HG02973 (cell line): ENCODE results near the gene ACOXL.
A peak's percentile ranks its signal among the peaks of the same experiment; 100 is the strongest.

Source experiments
- ATAC-seq: cut with Tn5 transposase; IDR thresholded peaks from one replicate; pipeline ENCODE4 v1.9.1; 2021; ENCODE audit warnings: moderate library complexity; ENCODE audit not compliant: unreplicated experiment

Gene ACOXL

GRCh38 chr2:110790907-110791306 is 58.5 kb downstream of the ACOXL start:
- ATAC-seq = no peak

- no peak for ATAC-seq
Measured at GRCh38 chr2:110791435-110791834, 59.1 kb downstream of the ACOXL start.

DNA sequence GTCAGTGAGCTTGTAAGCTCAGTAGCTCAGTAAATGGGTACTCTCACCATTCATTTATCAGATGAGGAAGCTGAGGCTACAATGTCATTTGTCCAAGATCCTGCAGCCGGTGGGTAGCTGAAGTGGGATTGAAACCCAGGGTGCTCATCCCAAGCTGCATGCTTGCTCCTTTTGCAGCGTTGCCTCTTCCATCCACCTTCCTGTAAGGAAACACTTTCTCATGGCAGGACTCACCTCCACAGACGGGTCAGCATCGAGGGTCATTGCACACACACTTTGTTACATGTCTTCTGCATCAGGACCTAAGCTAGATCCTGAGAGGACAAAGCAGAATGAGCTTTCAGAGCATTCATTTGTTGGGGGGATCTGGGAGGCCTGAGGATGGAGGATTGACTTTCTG is 60.7 kb downstream of the ACOXL start:
- no peak for ATAC-seq

- ATAC-seq = no peak
Measured at GRCh38 chr2:110794390-110794789, 62.0 kb downstream of the ACOXL start.

- no peak for ATAC-seq
Measured at GRCh38 chr2:110794951-110795350, 62.6 kb downstream of the ACOXL start.

DNA sequence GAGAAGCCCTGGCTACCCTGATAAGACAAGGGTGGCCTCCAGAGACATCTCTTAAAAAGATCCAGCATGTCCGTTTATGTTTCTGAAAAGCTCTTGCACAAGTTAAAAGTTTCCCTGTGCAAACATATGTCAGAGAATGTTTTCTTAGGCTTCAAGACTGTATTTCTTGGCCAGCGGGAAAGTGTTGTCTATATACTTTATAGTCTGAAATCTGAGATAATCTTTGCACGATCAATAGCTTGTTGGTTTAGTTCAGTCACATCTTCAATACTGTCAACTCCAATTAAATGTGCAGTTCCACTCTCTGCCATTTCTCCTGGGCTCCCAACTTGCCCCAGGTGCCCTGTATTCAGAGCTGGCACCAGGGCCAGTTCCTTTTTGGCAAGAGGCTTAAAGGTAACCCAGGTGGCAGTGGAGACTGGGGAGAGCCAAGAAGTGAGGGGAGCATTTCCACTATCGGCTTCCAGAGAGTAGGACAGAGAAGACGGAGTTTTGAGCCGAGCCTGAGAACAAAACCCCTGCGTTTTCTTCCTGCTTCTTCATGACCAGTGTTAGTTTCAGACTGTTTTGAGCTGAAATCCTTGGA is 64.4 kb downstream of the ACOXL start:
- no peak for ATAC-seq

DNA sequence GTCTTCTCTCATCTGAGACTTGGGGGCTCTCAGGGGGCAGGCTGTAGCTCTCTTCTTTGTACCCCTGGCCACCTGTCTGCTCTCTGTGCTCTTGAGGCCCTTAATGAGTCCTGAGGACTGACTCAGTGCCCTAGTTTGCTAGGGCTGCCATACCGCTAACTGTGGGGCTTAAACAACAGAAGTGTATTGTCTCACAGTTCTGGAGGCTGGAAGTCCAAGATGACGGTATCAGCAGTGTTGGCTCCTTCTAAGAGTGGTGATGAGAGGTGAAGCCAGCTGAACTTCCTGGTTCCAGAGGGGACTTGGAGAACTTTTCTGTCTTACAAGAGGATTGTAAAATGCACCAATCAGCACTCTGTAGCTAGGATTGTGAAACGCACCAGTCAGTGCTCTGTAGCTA is 67.0 kb downstream of the ACOXL start:
- ATAC-seq = no peak

- no peak for ATAC-seq
Measured at GRCh38 chr2:110800611-110801402, 68.4 kb downstream of the ACOXL start.

DNA sequence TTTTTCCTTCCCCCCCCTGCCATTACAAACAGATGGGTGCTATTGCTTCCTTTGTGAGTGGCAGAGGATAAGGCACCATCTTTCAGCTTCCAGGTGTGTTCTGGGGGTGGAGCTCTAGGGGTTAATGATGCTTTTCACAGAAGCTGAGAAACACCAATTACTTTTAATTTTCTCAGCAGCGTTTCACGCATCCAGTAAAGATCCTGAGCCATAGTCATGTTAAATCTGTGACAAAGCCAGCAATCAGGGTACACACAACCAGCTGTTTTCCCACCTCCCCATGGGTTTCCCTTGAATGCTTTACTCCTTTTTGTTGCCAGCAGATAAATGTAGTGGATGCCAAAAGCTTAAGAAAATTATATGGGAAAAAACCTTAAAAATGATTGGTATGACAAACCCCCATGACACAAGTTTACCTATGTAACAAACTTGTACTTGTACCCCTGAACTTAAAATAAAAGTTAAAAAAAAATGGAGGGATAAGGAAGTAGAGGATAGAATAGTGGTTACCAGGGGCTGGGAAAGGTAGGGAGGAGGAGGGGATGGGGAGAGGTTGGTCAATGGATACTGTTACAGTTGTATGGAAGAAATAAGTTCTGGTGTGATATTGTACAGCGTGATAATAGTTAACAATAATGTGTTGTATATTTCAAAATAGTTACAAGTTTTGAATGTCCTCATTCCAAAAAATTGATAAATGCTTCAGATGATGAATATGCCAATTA is 70.0 kb downstream of the ACOXL start:
- ATAC-seq = no peak

DNA sequence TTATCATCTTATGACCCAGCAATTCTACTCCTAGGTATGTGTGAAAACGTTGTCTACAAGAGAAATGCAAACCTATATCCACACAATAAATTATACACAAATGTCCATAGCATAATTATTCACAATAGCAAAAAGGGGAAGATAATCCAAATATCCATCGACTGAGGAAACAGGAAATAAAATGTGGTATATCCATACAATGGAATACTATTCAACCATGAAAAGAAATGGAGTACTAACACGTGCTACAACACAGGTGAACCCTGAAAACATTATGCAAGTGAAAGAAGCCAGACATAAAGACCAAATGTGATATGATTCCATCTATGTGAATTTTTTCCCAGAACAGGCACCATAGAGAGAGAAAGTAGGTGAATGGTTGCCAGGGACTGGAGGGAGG is 72.1 kb downstream of the ACOXL start:
- ATAC-seq = no peak

DNA sequence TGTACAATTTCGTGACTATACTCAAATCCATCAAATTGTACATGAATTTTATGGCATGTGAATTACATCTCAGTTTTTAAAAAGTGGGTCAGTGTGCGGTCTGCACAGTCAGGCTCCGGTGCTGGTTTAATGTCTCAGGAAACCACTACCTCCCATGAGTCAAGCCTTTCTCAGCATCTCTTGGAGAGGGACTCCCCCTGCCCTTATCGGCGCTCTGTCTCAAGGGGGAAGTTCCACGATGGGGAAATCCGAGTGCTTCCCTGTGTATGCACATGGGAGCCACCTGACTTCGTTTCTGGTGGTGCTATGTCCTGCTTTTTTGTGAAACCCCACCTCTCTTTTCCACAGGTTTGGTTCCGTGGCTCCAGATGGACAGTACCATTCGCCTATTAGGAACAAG is 72.5 kb downstream of the ACOXL start:
- peak; percentile 71 for ATAC-seq

DNA sequence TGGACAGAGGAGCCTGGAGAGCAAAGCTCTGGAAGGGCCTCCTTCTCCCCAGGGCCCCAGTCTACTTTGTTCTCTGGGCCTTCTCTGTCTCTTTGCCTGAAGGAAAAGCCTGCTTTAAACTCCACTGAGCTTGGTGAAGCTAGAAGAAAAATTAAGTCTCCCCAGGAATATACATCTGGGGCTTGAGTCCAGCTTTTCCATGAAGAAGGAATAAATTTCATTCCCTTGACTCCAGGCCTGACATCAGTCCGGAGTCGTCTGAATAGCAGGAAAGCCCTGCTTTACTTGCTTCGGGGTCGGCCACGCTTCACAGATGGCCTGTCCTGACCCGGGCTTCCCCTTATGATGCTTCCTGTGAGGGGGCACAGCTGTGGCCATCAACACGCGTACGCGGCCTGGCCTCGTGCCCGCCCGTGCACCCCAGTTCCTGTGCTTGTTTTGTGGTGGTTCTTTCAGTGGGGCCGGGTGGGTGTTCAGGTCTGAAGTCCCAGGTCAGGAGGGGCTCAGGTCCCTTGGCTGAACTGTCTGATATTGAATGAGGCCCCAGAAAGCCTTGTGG is 73.6 kb downstream of the ACOXL start:
- no peak for ATAC-seq

DNA sequence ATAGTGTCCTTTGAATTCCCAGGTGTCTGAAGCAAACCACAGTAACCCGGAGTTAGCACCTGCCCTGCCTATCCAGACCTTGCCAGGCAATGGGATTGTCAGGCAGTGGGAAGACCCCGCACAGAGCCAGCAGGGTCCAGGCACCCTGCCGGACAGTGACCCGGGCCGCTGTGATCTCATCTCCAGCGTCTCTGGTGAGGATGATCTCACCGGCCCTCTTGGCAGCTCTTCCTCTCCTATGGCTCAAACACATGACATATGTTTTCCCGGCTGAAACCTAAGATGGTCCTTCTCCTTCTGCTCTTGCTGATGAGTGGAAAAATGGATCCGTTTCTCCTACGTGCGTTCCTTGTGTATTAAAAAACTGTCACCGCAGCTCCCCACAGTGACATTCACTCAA is 75.1 kb downstream of the ACOXL start:
- ATAC-seq = no peak

- no peak for ATAC-seq
Measured at GRCh38 chr2:110810404-110810803, 78.0 kb downstream of the ACOXL start.

DNA sequence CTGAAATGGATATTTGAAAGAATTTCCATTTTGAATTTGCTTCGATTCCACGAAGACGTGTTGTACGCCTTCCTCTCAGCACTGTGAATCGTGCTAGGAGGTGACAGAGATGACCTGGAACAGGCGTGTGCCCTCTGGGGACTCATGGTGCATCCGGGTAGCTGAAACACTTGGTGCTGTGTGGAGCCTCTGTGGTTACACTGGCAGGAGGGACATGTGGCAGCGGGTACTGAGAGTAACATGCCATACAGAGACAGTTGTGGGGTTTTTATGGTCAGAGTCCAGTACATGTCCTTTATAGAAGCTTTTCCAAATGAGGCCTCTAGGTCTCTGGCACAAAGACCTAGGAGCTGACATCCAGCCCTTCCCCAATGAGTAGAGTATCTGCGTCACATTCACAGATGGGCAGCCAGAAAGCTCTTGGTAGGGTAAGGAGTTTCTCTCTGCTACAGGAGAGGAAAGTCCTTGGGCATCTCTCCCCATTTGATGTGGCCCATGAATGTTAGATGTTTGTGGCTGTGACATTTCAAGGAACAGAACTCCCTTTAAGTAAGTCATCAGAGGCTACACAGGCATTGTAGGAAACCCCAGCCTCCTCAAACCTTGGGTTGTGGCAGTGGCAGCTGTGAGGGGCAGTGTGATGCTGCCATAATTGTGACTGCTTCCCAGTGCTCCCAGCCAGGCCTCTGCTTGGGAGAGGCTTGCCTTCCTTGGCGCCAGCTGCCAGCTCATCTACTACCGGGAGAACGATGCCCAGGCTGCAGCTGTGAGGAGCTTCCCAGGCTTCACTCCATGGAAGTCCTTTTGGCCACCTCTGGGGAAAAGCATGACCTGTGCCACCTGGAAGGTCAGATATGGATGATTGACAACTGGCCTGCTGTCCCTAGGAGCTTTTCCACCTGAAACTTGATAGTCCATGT is 80.6 kb downstream of the ACOXL start:
- no peak for ATAC-seq

DNA sequence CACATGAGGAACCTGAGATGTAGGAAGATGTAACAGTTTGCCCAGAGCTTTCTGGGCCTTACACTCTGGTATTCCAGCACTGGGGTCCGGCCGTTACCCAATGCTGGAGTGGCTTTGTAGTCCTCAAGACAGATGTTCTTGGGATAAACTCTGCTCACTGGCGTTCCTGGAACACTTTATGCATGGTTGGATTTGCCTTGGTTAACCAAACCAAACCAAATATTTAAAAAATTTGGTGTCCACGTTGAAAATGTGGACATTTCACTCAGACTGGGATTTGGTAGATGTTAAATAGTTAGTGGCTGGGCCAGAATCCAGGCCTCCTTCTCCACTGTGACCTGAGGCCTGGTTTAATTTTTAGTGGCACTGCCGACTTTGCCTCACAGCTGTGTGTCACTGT is 81.5 kb downstream of the ACOXL start:
- ATAC-seq = no peak

DNA sequence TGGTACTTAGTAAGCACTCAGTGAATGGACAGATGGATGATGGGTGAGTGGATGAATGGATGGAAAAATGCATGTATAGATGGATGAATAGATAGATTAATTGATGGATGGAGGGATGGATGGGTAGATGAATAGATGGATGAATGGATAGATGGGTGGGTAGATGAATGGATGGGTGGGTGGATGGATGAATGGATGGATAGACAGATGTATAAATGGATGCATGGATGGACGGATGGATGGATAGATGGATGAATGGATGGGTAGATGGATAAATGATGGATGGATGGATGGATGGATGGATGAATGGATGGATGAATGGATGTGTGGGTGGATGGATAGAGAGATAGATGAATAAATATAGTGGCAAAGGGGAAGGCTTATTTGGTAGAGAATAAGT is 83.6 kb downstream of the ACOXL start:
- no peak for ATAC-seq

DNA sequence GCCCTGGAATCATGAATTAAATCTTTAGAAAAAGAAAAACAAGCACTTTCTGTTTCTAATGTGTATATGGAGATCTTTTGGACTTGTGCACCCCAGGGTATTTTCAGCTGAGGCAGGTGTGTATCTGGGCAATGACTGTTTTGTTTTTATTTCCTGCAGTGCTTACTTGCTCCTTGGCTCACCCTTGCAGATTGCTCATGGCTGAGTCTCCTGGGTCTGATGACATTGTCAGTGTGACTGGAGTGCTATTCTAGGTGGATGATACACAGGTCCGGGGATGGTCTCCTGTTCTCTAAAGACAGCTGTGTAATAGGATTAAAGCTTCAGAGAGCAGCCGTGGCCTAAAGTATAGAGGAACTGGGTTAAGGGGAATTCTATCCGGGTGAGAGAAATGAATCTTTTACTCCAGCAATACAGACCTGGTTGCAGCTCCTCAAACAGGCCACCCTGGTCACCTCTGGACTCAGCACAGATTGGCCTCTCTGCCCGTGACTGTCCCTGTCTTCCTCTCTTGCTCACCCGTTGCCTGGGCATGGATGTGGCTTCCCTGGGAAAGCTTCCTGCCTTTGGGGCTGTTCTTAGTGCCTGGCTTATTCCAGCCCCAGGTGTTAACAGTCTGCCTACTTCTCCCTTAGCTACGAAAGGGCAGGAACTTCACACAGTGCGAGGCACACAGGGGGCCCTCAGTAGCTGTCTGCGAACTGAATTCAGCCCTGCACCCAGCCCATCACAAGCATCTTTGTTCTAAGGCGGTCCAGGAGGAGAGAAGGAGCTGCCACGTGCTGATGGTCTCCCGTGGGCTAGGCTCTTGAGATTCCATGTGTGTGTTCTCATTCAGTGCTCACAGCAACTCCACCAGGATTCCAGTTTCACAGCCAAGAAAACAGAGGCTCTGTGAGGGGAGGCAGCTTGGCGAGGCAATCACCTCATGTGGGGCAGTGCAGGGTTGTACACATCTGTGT is 84.3 kb downstream of the ACOXL start:
- no peak for ATAC-seq

GRCh38 chr2:110818767-110819481 is 86.6 kb downstream of the ACOXL start:
- no peak for ATAC-seq
